GM21423 (cell line): Measurements from ENCODE around the gene INTS3.

ENCODE experiments used
- ATAC-seq: cut with Tn5 transposase; IDR thresholded peaks from one replicate; pipeline ENCODE4 v1.9.1; 2021; ENCODE audit warnings: mild to moderate bottlenecking, moderate library complexity; ENCODE audit not compliant: unreplicated experiment

The INTS3 gene

GRCh38 chr1:153727463-153728304, at the start of gene INTS3:
TSS of gene INTS3 (plus strand) at chr1:153728050. CDS start at chr1:153728635, 585 bp downstream.
- peak; percentile 96 for ATAC-seq

- ATAC-seq = no peak
Observed at GRCh38 chr1:153678519-153679336, 49.1 kb upstream of the INTS3 start, which contains the start of gene NPR1. TSS of gene NPR1 (plus strand) at chr1:153678688. CDS start at chr1:153679109, 421 bp downstream.

GRCh38 chr1:153679337-153680119, 48.3 kb upstream of the INTS3 start:
- ATAC-seq = no peak

GRCh38 chr1:153680120-153680403, 47.8 kb upstream of the INTS3 start:
- ATAC-seq = no peak

GRCh38 chr1:153682730-153683129, 45.1 kb upstream of the INTS3 start:
- no peak for ATAC-seq

GRCh38 chr1:153683854-153684253, 44.0 kb upstream of the INTS3 start:
- no peak for ATAC-seq

GRCh38 chr1:153684892-153685291, 43.0 kb upstream of the INTS3 start:
- ATAC-seq = no peak

GRCh38 chr1:153685544-153686340, 42.1 kb upstream of the INTS3 start:
- ATAC-seq = no peak

GRCh38 chr1:153687346-153688125, 40.3 kb upstream of the INTS3 start:
- no peak for ATAC-seq

- ATAC-seq = no peak
Observed at GRCh38 chr1:153688276-153688675, 39.6 kb upstream of the INTS3 start.

- ATAC-seq = no peak
Observed at GRCh38 chr1:153688736-153689328, 39.0 kb upstream of the INTS3 start.

- ATAC-seq = no peak
Observed at GRCh38 chr1:153693466-153693865, 34.4 kb upstream of the INTS3 start.

GRCh38 chr1:153696741-153697140, 31.1 kb upstream of the INTS3 start:
- ATAC-seq = no peak

GRCh38 chr1:153697191-153698019, 30.4 kb upstream of the INTS3 start:
- ATAC-seq = no peak

- ATAC-seq = no peak
Observed at GRCh38 chr1:153698020-153698922, 29.6 kb upstream of the INTS3 start.

- ATAC-seq = no peak
Observed at GRCh38 chr1:153698923-153699714, 28.7 kb upstream of the INTS3 start.

- ATAC-seq = no peak
Observed at GRCh38 chr1:153699768-153700167, 28.1 kb upstream of the INTS3 start.
